H1 (cell line): Measurements from ENCODE around the gene KLHL41. TPM values are rescaled to one million over a fixed set of nuclear protein-coding genes. Genes with fewer than 3 reads are reported as not detected.

ENCODE experiments used
- CTCF ChIA-PET: fragments of 300-600 bp; sonication (Branson Sonifier 250); formaldehyde crosslinking; loops from one replicate; lab custom pipeline; 2021; ENCODE audit not compliant: partially characterized antibody; lab: Charles Lee
- POLR2A ChIA-PET: fragments of 300-600 bp; sonication (Branson Sonifier 250); formaldehyde crosslinking; loops from one replicate; lab custom pipeline; 2021; ENCODE audit warnings: inconsistent platforms; ENCODE audit not compliant: partially characterized antibody; lab: Charles Lee
- DNase-seq, 2 experiments: peaks; one replicate each; pipeline versions ENCODE4 v3.0.0 to v3.0.0-alpha.2; 2010 to 2022; ENCODE audit warnings: low spot score in 2 of 2, low read depth in 1 of 2, mixed read lengths in 1 of 2
- FAIRE-seq: peaks from 2 replicates; lab custom pipeline; 2011; peaks lifted over from hg19 to GRCh38; lab: Jason Lieb, UNC
- H2AFZ ChIP-seq: 2 replicates; pipeline ENCODE4 v1.8.1; 2012; ENCODE audit warnings: low read length, inconsistent platforms
- H2AK5ac ChIP-seq: 2 replicates; pipeline ENCODE4 v1.6.1; 2013; ENCODE audit warnings: low read depth, low read length
- H2BK120ac ChIP-seq: replicated peaks from 2 replicates; pipeline ENCODE3; 2013; ENCODE audit warnings: low read depth, low read length, inconsistent platforms
- H2BK12ac ChIP-seq: 2 replicates; pipeline ENCODE4 v1.6.1; 2013; ENCODE audit warnings: low read depth, low read length
- H2BK15ac ChIP-seq: 2 replicates; pipeline ENCODE4 v1.6.1; 2013; ENCODE audit warnings: low read length
- H2BK20ac ChIP-seq: 2 replicates; pipeline ENCODE4 v1.6.1; 2013; ENCODE audit warnings: low read length
- H2BK5ac ChIP-seq: 2 replicates; pipeline ENCODE4 v1.6.1; 2013; ENCODE audit warnings: low read depth, low read length
- H3K14ac ChIP-seq: 2 replicates; pipeline ENCODE4 v1.6.1; 2013; ENCODE audit warnings: inconsistent platforms; ENCODE audit not compliant: insufficient read length
- H3K18ac ChIP-seq: 2 replicates; pipeline ENCODE4 v1.6.1; 2013; ENCODE audit warnings: low read length; ENCODE audit errors: extremely low read depth
- H3K23ac ChIP-seq: 2 replicates; pipeline ENCODE4 v1.6.1; 2013; ENCODE audit warnings: inconsistent platforms; ENCODE audit not compliant: insufficient read length
- H3K23me2 ChIP-seq: 2 replicates; pipeline ENCODE4 v1.6.1; 2013; ENCODE audit warnings: low read depth, low read length
- H3K27ac ChIP-seq: 2 replicates; pipeline ENCODE4 v1.6.1; 2011; ENCODE audit warnings: low read depth, low read length, inconsistent platforms
- H3K27me3 ChIP-seq, 4 experiments: replicated peaks in 1 of 4; 1 replicate in 1 of 4; 2 replicates in 3 of 4; pipeline versions ENCODE4 v1.6.1 to v1.8.1; 2011 to 2013; ENCODE audit warnings: low read length in 3 of 4, mild to moderate bottlenecking in 3 of 4, inconsistent platforms in 2 of 4, mixed read lengths in 2 of 4, moderate library complexity in 1 of 4; ENCODE audit not compliant: control insufficient read depth in 3 of 4, insufficient read depth in 3 of 4; ENCODE audit errors: extremely low read depth in 1 of 4
- H3K36me3 ChIP-seq, 4 experiments: 2 replicates each; pipeline versions ENCODE4 v1.6.1 to v1.8.1; 2011 to 2013; ENCODE audit warnings: mild to moderate bottlenecking in 4 of 4, low read length in 3 of 4, moderate library complexity in 2 of 4, control low read depth in 1 of 4, inconsistent platforms in 1 of 4; ENCODE audit not compliant: insufficient read depth in 4 of 4, control insufficient read depth in 2 of 4
- H3K4ac ChIP-seq: replicated peaks from 2 replicates; pipeline ENCODE3; 2013; ENCODE audit warnings: low read length, low read depth, mixed read lengths, inconsistent platforms; ENCODE audit not compliant: insufficient read length
- H3K4me1 ChIP-seq, 4 experiments: replicated peaks in 1 of 4; 1 replicate in 1 of 4; 2 replicates in 3 of 4; pipeline versions ENCODE4 v1.6.1 to v1.8.1; 2011 to 2013; ENCODE audit warnings: low read length in 3 of 4, inconsistent platforms in 2 of 4, mixed read lengths in 1 of 4; ENCODE audit not compliant: insufficient read depth in 4 of 4, control insufficient read depth in 3 of 4
- H3K4me2 ChIP-seq, 2 experiments: 2 replicates each; pipeline versions ENCODE4 v1.6.1 to v1.8.1; 2011 to 2013; ENCODE audit warnings: low read depth in 2 of 2, low read length in 2 of 2, control low read depth in 1 of 2, inconsistent platforms in 1 of 2, mild to moderate bottlenecking in 1 of 2; ENCODE audit not compliant: insufficient read depth in 1 of 2
- H3K4me3 ChIP-seq, 4 experiments: fragments of 200-600, 300-600 bp in 1 of 4; sonication (generic), shearing (Covaris generic), sonication (Bioruptor Twin) in 1 of 4; 2 replicates each; pipeline versions ENCODE4 v1.5.1 to v1.8.1; 2011 to 2016; ENCODE audit warnings: low read length in 4 of 4, low read depth in 3 of 4, control low read depth in 2 of 4, inconsistent platforms in 2 of 4, mild to moderate bottlenecking in 2 of 4, mixed read lengths in 1 of 4, moderate library complexity in 1 of 4; ENCODE audit not compliant: insufficient read depth in 2 of 4; ENCODE audit errors: extremely low read depth in 1 of 4
- H3K56ac ChIP-seq: replicated peaks from 2 replicates; pipeline ENCODE3; 2013; ENCODE audit warnings: low read depth, mild to moderate bottlenecking, mixed read lengths, low read length, inconsistent platforms; ENCODE audit not compliant: insufficient read length
- H3K79me1 ChIP-seq: 2 replicates; pipeline ENCODE4 v1.6.1; 2013; ENCODE audit warnings: low read depth, low read length, control low read depth
- H3K79me2 ChIP-seq, 2 experiments: 2 replicates each; pipeline versions ENCODE4 v1.6.1 to v1.8.1; 2012 to 2013; ENCODE audit warnings: low read length in 2 of 2, mild to moderate bottlenecking in 2 of 2, inconsistent platforms in 1 of 2; ENCODE audit not compliant: insufficient read depth in 2 of 2, control insufficient read depth in 1 of 2
- H3K9ac ChIP-seq, 4 experiments: replicated peaks in 1 of 4; 1 replicate in 1 of 4; 2 replicates in 3 of 4; pipeline versions ENCODE4 v1.6.1 to v1.8.1; 2011 to 2013; ENCODE audit warnings: low read depth in 3 of 4, low read length in 3 of 4, control low read depth in 2 of 4, mild to moderate bottlenecking in 2 of 4, moderate library complexity in 2 of 4, inconsistent platforms in 1 of 4; ENCODE audit errors: extremely low read depth in 1 of 4
- H3K9me3 ChIP-seq, 2 experiments: 2 replicates each; pipeline versions ENCODE4 v1.6.1 to v1.8.1; 2012 to 2013; ENCODE audit warnings: mild to moderate bottlenecking in 2 of 2, moderate library complexity in 2 of 2, control low read depth in 1 of 2, inconsistent platforms in 1 of 2, low read depth in 1 of 2, low read length in 1 of 2, mixed read lengths in 1 of 2; ENCODE audit not compliant: insufficient read depth in 2 of 2
- H4K20me1 ChIP-seq, 2 experiments: replicated peaks in 1 of 2; 2 replicates each; pipeline versions ENCODE3 to v1.8.1; 2011 to 2013; ENCODE audit warnings: inconsistent platforms in 2 of 2, low read length in 2 of 2, mild to moderate bottlenecking in 1 of 2; ENCODE audit not compliant: insufficient read depth in 2 of 2, control insufficient read depth in 1 of 2
- H4K5ac ChIP-seq: 2 replicates; pipeline ENCODE4 v1.6.1; 2013; ENCODE audit warnings: low read length, low read depth, mixed read lengths, inconsistent platforms; ENCODE audit not compliant: insufficient read length
- H4K8ac ChIP-seq: 2 replicates; pipeline ENCODE4 v1.8.0; 2013; ENCODE audit warnings: mild to moderate bottlenecking, moderate library complexity, low read length, inconsistent platforms; ENCODE audit not compliant: insufficient read depth; ENCODE audit errors: extremely low read depth
- H4K91ac ChIP-seq: replicated peaks from 2 replicates; pipeline ENCODE3; 2013; ENCODE audit warnings: low read length, mixed read lengths, inconsistent platforms; ENCODE audit not compliant: insufficient read length
- BACH1 ChIP-seq: IDR thresholded peaks from 2 replicates; pipeline ENCODE4 v1.6.1; 2012; ENCODE audit warnings: low read length, improper control_type of control experiment
- CHD2 ChIP-seq: IDR thresholded peaks from 2 replicates; pipeline ENCODE4 v1.6.1; 2012; ENCODE audit warnings: low read length, improper control_type of control experiment
- GABPA ChIP-seq: IDR thresholded peaks from 2 replicates; pipeline ENCODE4 v1.6.1; 2011; ENCODE audit warnings: mild to moderate bottlenecking, low read length, moderate library complexity, borderline replicate concordance; ENCODE audit not compliant: insufficient read depth
- KDM5A ChIP-seq: fragments of 200-600 bp; IDR thresholded peaks from 2 replicates; pipeline ENCODE4 v1.7.1; 2012; ENCODE audit warnings: mild to moderate bottlenecking, low read length, inconsistent platforms, mixed read lengths
- NRF1 ChIP-seq: IDR thresholded peaks from 2 replicates; pipeline ENCODE4 v1.6.1; 2011; ENCODE audit warnings: mild to moderate bottlenecking, low read depth, low read length, improper control_type of control experiment
- PHF8 ChIP-seq: fragments of 200-600 bp; sonication (generic); conservative IDR thresholded peaks from 2 replicates; pipeline ENCODE4 v1.7.1; 2012; ENCODE audit warnings: low read depth, mild to moderate bottlenecking, inconsistent platforms, low read length, moderate library complexity
- POLR2A ChIP-seq, 2 experiments: IDR thresholded peaks; 1 replicate in 1 of 2; 2 replicates in 1 of 2; pipeline ENCODE4 v1.6.1; 2011; ENCODE audit warnings: low read depth in 2 of 2, low read length in 2 of 2, mild to moderate bottlenecking in 2 of 2; ENCODE audit errors: control extremely low read depth in 1 of 2
- POU5F1 ChIP-seq: IDR thresholded peaks from 2 replicates; pipeline ENCODE4 v1.6.1; 2011; ENCODE audit warnings: low read depth, mild to moderate bottlenecking, low read length, moderate library complexity
- RFX5 ChIP-seq: IDR thresholded peaks from 2 replicates; pipeline ENCODE4 v1.6.1; 2011; ENCODE audit warnings: low read depth, low read length, improper control_type of control experiment, borderline replicate concordance
- RXRA ChIP-seq: IDR thresholded peaks from 2 replicates; pipeline ENCODE4 v1.6.1; 2011; ENCODE audit warnings: low read depth, mild to moderate bottlenecking, low read length, moderate library complexity; ENCODE audit not compliant: insufficient read depth
- SP4 ChIP-seq: IDR thresholded peaks from 2 replicates; pipeline ENCODE4 v1.6.1; 2012; ENCODE audit warnings: low read length, inconsistent platforms
- TCF12 ChIP-seq: IDR thresholded peaks from 2 replicates; pipeline ENCODE4 v1.6.1; 2011; ENCODE audit warnings: low read depth, mild to moderate bottlenecking, low read length
- USF2 ChIP-seq: IDR thresholded peaks from 2 replicates; pipeline ENCODE4 v1.6.1; 2011; ENCODE audit warnings: low read length, improper control_type of control experiment
- WGBS, 2 experiments: shearing (Covaris generic) in 1 of 2; methylation state at CpG; one replicate each; pipeline versions ENCODE4 v1.1.6 to v1.1.7; 2013 to 2015; ENCODE audit warnings: low lambda C conversion rate in 2 of 2, mixed read lengths in 2 of 2, inconsistent platforms in 1 of 2, low coverage in 1 of 2, missing lambda C conversion rate in 1 of 2; ENCODE audit not compliant: insufficient replicate concordance in 2 of 2, insufficient coverage in 1 of 2, insufficient read length in 1 of 2; ENCODE audit errors: extremely low coverage in 1 of 2, missing lambda C conversion rate in 1 of 2; 5-methylcytosine and 5-hydroxymethylcytosine counted together
- polyA plus RNA-seq, 7 experiments: library from polyadenylated mRNA; depleted of rRNA in 3 of 7; stranded (reverse) in 5 of 7; unstranded in 2 of 7; fragments of >200 nt in 5 of 7; fragments of 200-250 nt in 2 of 7; gene quantifications; 1 replicate in 5 of 7; 2 replicates in 1 of 7; 4 replicates in 1 of 7; pipeline versions ENCODE4 v1.2.1 to v1.2.3, GENCODE V29; 2011 to 2013; ENCODE audit warnings: missing spikeins in 2 of 7, mixed read lengths in 2 of 7
- total RNA-seq: library from RNA; stranded (reverse); fragmentation: NEBNext Ultra II Directional; extraction: Animal tissue kit (Norgen Biotek cat#: 25700); gene quantifications from 2 replicates; pipeline ENCODE4 v1.2.1, GENCODE V29; 2021

The KLHL41 gene
- total and polyA plus RNA-seq, 2 of the 8 experiments (the other 6 are each of a cell fraction or from before 2014, with no cell fraction given) = not detected

- POLR2A ChIA-PET = interaction anchor here (0.6 kb wide), 1 partner anchor 875 kb away, joined by 3 read pairs; no protein-coding TSS in a partner anchor
- no peak overlapping the region; the same call in 1 of the 2 replicates for H2AFZ ChIP-seq
- 82% methylated on average over 5 of the region's 5 CpGs; no CpG with 5 or more reads in 1 of the 2 experiments for WGBS, 2 experiments
- no peak for TF ChIP-seq NRF1
- no peak for TF ChIP-seq PHF8
- no peak for TF ChIP-seq KDM5A
- no peak for TF ChIP-seq CHD2
- no peak for TF ChIP-seq SP4
- TF ChIP-seq POLR2A (IDR thresholded peaks at IDR 0.05; ENCODE audit: control extremely low read depth in 1 of 2, low read depth in 2 of 2, low read length in 2 of 2) = no peak
- no peak for TF ChIP-seq RXRA
- TF ChIP-seq POU5F1 = no peak
- no peak for TF ChIP-seq USF2
- no peak for TF ChIP-seq RFX5
- no peak for TF ChIP-seq BACH1
- no peak for TF ChIP-seq GABPA
- no peak for TF ChIP-seq TCF12
Observed at GRCh38 chr2:169495310-169495928, 14.1 kb upstream of the KLHL41 start.

More at GRCh38 chr2:169495310-169495928, 14.1 kb upstream of the KLHL41 start:
- Histone ChIP-seq H2BK12ac (no peak overlapping the region), H3K18ac (no peak overlapping the region), H2AK5ac (no peak overlapping the region), H3K4me1 (no peaks in the 10 kb centered on the region), H2BK20ac (no peak overlapping the region), H2BK5ac (no peak overlapping the region), H3K4ac (no peak overlapping the region), H3K9me3 (0 out of 4 replicates have a peak, but pooled peaks cover 0 to 4% of the 10 kb centered on the region in 2 experiments), H2BK15ac (no peak overlapping the region), H3K36me3 (no peaks in the 10 kb centered on the region), H3K56ac (no peak overlapping the region), H3K9ac (no peak overlapping the region), H3K79me1 (no peaks in the 10 kb centered on the region), H3K23me2 (no peaks in the 10 kb centered on the region), H3K14ac (no peak overlapping the region), H4K5ac (no peak overlapping the region), H4K20me1 (no peaks in the 10 kb centered on the region), H4K8ac (no peak overlapping the region), H3K79me2 (no peaks in the 10 kb centered on the region), H4K91ac (no peak overlapping the region), H3K27me3 (no peaks in the 10 kb centered on the region), H2BK120ac (no peak overlapping the region), H3K4me2 (no peak overlapping the region), H3K4me3 (no peak overlapping the region), H3K23ac (no peak overlapping the region), H3K27ac (no peak overlapping the region)
- CTCF ChIA-PET = no interaction called here
- no peak for DNase-seq
- no peak for FAIRE-seq
